Tibial artery (tissue), 4 donors: ENCODE measurements around the gene NADK.
"Not testable (repeated sequence)": the region's sequence is repeated elsewhere in the genome, so short reads cannot be mapped to it uniquely, and the experiment has no call there.

ENCODE experiments used
- DNase-seq, 2 donors: peaks; one replicate each; pipeline ENCODE4 v3.0.0-alpha.2; 2019
- H3K27ac ChIP-seq, 2 donors: fragments of 200-600 bp; sonication (generic) in 1 of 2; 1 replicate in 1 of 2; 2 replicates in 1 of 2; pipeline ENCODE4 v1.5.1; 2018 to 2019; ENCODE audit warnings: mild to moderate bottlenecking in 1 of 2
- H3K27me3 ChIP-seq, 2 donors: fragments of 200-600 bp; sonication (generic) in 1 of 2; one replicate each; pipeline versions ENCODE4 v1.5.1 to v1.6.0; 2016 to 2019
- H3K36me3 ChIP-seq, 3 donors: fragments of 200-600 bp; sonication (generic) in 2 of 3; one replicate each; pipeline ENCODE4 v1.5.1; 2016 to 2019; ENCODE audit warnings: mild to moderate bottlenecking in 2 of 3
- H3K4me1 ChIP-seq, 4 donors: fragments of 200-600 bp; sonication (generic) in 2 of 4; 1 replicate in 3 of 4; 2 replicates in 1 of 4; pipeline ENCODE4 v1.5.1; 2016 to 2019
- H3K4me3 ChIP-seq, 2 donors: fragments of 200-600 bp; sonication (generic) in 1 of 2; 1 replicate in 1 of 2; 2 replicates in 1 of 2; pipeline ENCODE4 v1.5.1; 2018 to 2019; ENCODE audit warnings: mild to moderate bottlenecking in 2 of 2
- H3K9me3 ChIP-seq, 3 donors: fragments of 200-600 bp; sonication (generic) in 1 of 3; one replicate each; pipeline ENCODE4 v1.5.1; 2016 to 2019
- intact Hi-C: fragments of 100-400 bp; cut with DNase I; formaldehyde crosslinking; loops from one replicate; pipeline ENCODE4 v1.15.0; 2023; ENCODE audit warnings: low total_unique reads
- TF ChIP-seq, protein P1 (sequence below), 2 experiments: fragments of 200-600 bp in 1 of 2; fragments of 450-650 bp in 1 of 2; IDR thresholded peaks; one replicate each; pipeline ENCODE4 v1.5.1; 2017 to 2019; ENCODE audit warnings: antibody characterized with exemption in 2 of 2, mild to moderate bottlenecking in 1 of 2, moderate library complexity in 1 of 2

Gene NADK

GRCh38 chr1:1703796-1704195 is 74.5 kb downstream of the NADK start:
- H3K4me1 ChIP-seq, result no peaks in the 10 kb centered on the region
- DNase-seq, result peak in 1 of 2 donors; percentile 54
- TF ChIP-seq, protein P1, sequence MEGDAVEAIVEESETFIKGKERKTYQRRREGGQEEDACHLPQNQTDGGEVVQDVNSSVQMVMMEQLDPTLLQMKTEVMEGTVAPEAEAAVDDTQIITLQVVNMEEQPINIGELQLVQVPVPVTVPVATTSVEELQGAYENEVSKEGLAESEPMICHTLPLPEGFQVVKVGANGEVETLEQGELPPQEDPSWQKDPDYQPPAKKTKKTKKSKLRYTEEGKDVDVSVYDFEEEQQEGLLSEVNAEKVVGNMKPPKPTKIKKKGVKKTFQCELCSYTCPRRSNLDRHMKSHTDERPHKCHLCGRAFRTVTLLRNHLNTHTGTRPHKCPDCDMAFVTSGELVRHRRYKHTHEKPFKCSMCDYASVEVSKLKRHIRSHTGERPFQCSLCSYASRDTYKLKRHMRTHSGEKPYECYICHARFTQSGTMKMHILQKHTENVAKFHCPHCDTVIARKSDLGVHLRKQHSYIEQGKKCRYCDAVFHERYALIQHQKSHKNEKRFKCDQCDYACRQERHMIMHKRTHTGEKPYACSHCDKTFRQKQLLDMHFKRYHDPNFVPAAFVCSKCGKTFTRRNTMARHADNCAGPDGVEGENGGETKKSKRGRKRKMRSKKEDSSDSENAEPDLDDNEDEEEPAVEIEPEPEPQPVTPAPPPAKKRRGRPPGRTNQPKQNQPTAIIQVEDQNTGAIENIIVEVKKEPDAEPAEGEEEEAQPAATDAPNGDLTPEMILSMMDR (IDR thresholded peaks at IDR 0.05), result no peak
- no peak overlapping the region for H3K4me3 ChIP-seq
- no peaks in the 10 kb centered on the region for H3K27me3 ChIP-seq
- H3K36me3 ChIP-seq, result peaks cover 4 to 40% (median 22%) of the 10 kb centered on the region in 3 donors
- no peak overlapping the region for H3K27ac ChIP-seq
- no peaks in the 10 kb centered on the region for H3K9me3 ChIP-seq
- intact Hi-C loops, result no loop called here

- DNase-seq, result peak in 1 of 2 donors; percentile 12
- H3K27ac ChIP-seq, H3K4me3 ChIP-seq, intact Hi-C loops, H3K27me3 ChIP-seq, H3K9me3 ChIP-seq, H3K4me1 ChIP-seq: not testable (repeated sequence)
- H3K36me3 ChIP-seq, result peaks cover 4 to 36% (median 22%) of the 10 kb centered on the region in 3 donors
These were observed 75.8 kb downstream of the NADK start for GRCh38 chr1:1702506-1702905.
